B cell (primary cell): Measurements from ENCODE around the gene CWC27.

Source experiments
- EZH2 ChIP-seq: IDR thresholded peaks from 2 replicates; pipeline ENCODE4 v1.6.1; 2012; ENCODE audit warnings: borderline replicate concordance, low read depth, mild to moderate bottlenecking, moderate library complexity, low read length; ENCODE audit not compliant: insufficient read depth, poor library complexity, severe bottlenecking
- TF ChIP-seq, protein P1 (sequence below): fragments of 200-600 bp; IDR thresholded peaks from one replicate; pipeline ENCODE4 v1.8.0; 2022; ENCODE audit warnings: antibody characterized with exemption, mild to moderate bottlenecking

GRCh38 chr5:64930672-64931318, 162.1 kb downstream of the CWC27 start:
- TF ChIP-seq, protein P1, sequence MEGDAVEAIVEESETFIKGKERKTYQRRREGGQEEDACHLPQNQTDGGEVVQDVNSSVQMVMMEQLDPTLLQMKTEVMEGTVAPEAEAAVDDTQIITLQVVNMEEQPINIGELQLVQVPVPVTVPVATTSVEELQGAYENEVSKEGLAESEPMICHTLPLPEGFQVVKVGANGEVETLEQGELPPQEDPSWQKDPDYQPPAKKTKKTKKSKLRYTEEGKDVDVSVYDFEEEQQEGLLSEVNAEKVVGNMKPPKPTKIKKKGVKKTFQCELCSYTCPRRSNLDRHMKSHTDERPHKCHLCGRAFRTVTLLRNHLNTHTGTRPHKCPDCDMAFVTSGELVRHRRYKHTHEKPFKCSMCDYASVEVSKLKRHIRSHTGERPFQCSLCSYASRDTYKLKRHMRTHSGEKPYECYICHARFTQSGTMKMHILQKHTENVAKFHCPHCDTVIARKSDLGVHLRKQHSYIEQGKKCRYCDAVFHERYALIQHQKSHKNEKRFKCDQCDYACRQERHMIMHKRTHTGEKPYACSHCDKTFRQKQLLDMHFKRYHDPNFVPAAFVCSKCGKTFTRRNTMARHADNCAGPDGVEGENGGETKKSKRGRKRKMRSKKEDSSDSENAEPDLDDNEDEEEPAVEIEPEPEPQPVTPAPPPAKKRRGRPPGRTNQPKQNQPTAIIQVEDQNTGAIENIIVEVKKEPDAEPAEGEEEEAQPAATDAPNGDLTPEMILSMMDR = no peak
- TF ChIP-seq EZH2 = no peak
